Urinary bladder (tissue), 4 donors: ENCODE measurements around the gene GABRB2. TPM values are rescaled to one million over a fixed set of nuclear protein-coding genes. Genes with fewer than 3 reads are reported as not detected.

Source experiments
- DNase-seq: peaks from one replicate; pipeline ENCODE4 v3.0.0-alpha.2; 2015; ENCODE audit errors: extremely low spot score
- H3K27ac ChIP-seq: one replicate; pipeline ENCODE4 v1.5.1; 2013; ENCODE audit warnings: low read depth, mild to moderate bottlenecking, moderate library complexity
- H3K36me3 ChIP-seq: one replicate; pipeline ENCODE4 v1.6.1; 2013; ENCODE audit warnings: mild to moderate bottlenecking, moderate library complexity; ENCODE audit not compliant: insufficient read depth
- H3K4me1 ChIP-seq: one replicate; pipeline ENCODE4 v1.6.1; 2013; ENCODE audit warnings: mild to moderate bottlenecking, moderate library complexity; ENCODE audit not compliant: insufficient read depth
- H3K4me3 ChIP-seq: one replicate; pipeline ENCODE4 v1.5.1; 2013; ENCODE audit warnings: low read depth, low read length
- WGBS: extraction: QIAGEN DNeasy Blood & Tissue Kit; methylation state at CpG from one replicate; pipeline ENCODE4 v1.1.7; 2013; 5-methylcytosine and 5-hydroxymethylcytosine counted together
- polyA plus RNA-seq: library from polyadenylated mRNA; stranded (reverse); fragments of 200-250 nt; gene quantifications from one replicate; pipeline ENCODE4 v1.2.3, GENCODE V29; 2013
- total RNA-seq: library from RNA; depleted of rRNA; stranded (reverse); fragments of >200 nt; gene quantifications from one replicate; pipeline ENCODE4 v1.2.3, GENCODE V29; 2014
- donor health status: healthy with polysubstance abuse.
- donor health status: healthy.

The GABRB2 gene
- total RNA-seq = 1.6 TPM
- 0.19 TPM for polyA plus RNA-seq

DNA sequence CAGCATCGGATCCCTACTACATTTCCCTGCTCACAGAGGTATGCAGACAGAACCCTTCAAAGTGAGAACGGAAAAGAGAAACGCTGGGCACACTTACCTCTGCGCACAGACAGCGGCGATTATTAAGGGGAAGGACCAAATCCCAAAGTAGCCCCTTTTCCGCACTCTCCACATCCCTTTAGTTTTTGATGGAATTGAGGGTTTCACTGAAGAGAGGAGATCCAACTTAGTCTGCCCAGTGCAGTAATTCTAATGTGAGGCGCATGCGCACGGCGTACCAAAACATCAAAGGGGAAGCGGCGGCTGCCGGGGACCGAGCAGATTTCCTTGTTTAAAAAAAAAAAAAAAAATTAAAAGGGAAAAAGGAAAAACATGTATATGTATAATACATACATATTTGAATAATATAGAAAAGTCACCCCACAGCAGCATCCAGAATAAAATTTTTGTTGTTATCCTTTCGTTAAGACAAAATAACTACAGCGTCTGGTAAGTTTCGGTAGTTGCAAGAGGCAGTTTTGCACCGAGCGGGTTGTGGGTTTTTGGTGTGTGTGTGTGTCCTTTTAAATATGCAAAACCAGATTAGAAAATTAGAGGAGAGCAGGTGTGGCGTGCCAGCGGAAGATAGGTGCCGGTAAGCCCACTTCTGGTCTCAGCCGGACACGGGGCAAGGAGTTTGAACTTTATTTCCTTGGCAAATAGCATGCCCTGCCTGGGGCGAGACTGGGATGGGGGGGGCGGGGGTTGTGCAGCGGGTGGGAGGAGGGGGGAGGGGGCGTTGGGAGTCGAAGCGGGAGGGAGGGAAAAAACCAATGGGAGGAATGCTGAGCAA is at the start of gene GABRB2:
Gene GABRB2 (minus strand): TSS at position 256 of the 832 bp plus-strand sequence. CDS start 82 bp downstream, at position 174.
- Histone ChIP-seq H3K36me3 (no peaks in the 10 kb centered on the region), H3K27ac (no peak within 1 kb of the TSS), H3K4me3 (peak within 1 kb of the TSS; percentile 50), H3K4me1 (no peaks in the 10 kb centered on the region)
- DNase-seq = peak; percentile 49
- 2% methylated on average over 31 of the region's 31 CpGs for WGBS

DNA sequence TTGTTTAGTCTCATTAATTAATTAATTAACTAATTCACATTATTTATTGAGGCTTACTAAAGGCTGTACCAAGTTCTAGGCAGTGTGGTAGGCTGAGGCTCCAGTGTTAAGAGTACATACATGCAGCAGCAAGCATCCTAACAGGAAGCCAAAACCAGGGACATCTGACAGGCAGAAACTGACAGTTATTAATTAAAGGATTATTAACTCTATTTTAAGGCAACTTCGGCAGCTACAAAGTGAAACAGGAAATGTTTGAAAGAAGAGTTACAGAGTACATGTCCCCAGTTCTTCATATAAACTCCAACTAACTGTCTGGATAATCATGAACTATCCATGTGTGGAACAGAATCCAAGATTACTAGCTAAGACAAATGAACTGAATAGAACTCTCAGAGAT is 39.3 kb upstream of the GABRB2 start:
- Histone ChIP-seq H3K36me3 (no peaks in the 10 kb centered on the region), H3K4me3 (no peak overlapping the region), H3K4me1 (no peaks in the 10 kb centered on the region), H3K27ac (no peak overlapping the region)
- no peak for DNase-seq
- WGBS = 14% methylated on average over 1 of the region's 1 CpG

DNA sequence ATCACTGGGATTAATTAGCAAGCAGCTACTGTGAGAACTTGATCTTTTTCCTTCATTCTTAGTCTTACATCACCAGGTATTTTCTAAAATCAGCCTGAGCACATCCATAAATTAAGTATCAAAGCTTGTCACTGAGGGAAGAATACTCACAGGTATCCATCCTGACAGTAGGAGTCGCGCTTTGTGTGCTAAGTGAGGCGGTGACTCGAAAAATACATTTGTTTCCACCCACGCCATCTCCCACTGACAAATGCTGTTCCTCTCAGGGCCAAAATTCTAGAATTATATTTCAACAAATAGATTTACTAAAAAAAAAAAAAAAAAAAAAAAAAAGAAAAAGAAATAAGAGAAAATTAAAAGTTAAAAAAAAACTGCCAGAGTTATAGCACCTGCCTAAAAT is 34.1 kb upstream of the GABRB2 start:
- H3K27ac ChIP-seq = no peak overlapping the region
- no peak for DNase-seq
- 95% methylated on average over 5 of the region's 5 CpGs for WGBS
- H3K36me3 ChIP-seq = no peaks in the 10 kb centered on the region
- H3K4me3 ChIP-seq = no peak overlapping the region
- H3K4me1 ChIP-seq = no peaks in the 10 kb centered on the region

DNA sequence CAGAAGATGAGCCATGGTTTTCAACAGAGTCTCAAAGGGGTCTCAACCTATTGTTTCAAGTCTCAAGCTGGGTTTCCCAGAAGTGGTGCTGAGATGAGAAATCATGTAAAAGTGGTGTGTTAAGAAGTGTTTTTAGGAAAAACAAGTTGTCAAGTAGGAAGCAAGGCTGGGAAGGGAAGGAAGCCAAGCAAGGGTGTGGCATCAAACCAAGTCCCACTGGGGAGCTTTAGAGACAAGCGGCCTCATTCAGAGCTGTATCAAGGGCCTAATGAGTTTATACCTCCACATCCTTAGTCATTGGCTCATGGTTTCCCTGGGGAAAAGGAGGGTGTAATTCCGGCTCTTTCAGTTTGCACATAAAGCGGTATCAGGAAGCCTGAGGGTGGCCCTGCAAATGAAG is 26.4 kb upstream of the GABRB2 start:
- Histone ChIP-seq H3K4me3 (no peak overlapping the region), H3K4me1 (no peaks in the 10 kb centered on the region), H3K27ac (no peak overlapping the region), H3K36me3 (no peaks in the 10 kb centered on the region)
- WGBS = 72% methylated on average over 3 of the region's 3 CpGs
- DNase-seq = no peak

DNA sequence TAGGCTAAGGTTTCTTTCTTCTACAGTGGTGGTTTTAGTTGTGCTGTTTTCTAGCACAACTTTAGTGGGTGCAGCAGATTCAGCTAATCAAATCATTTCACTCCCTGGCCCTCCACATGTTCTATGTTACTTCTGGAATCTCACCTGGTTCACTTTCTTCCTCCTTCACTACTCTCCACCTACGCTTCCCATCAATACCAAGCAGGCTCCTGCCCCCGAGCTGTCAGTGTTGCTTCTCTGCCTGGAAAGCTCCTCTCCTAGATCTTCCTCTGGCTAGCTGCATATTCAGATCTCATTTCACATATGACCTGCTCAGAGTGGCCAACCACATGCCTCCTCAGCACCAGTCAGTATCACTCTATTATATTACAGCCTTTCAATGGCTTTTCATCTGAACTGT is 19.6 kb upstream of the GABRB2 start:
- Histone ChIP-seq H3K36me3 (no peaks in the 10 kb centered on the region), H3K4me1 (no peaks in the 10 kb centered on the region), H3K4me3 (no peak overlapping the region), H3K27ac (no peak overlapping the region)
- WGBS = 79% methylated on average over 2 of the region's 2 CpGs
- DNase-seq = no peak

DNA sequence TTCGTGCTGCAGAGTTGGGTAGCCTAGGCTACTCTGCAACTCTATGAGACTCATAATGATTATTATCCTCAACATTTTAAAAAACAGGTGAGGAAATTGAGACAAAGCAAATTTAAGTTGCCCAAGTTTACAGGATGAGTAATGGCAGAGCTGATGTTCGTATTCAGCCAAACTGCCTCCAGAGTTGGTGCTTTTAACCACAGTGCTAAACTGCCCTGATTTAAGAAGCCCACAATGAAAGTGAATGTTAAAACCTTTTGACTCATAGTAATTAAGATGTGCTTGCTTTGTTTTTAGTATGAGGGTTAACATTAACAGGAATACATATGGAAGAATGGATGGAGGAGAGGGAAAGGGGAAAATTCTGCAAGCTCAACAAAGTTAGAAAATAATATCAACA is 15.9 kb upstream of the GABRB2 start:
- 43% methylated on average over 2 of the region's 2 CpGs for WGBS
- DNase-seq = no peak
- H3K27ac ChIP-seq = no peak overlapping the region
- H3K36me3 ChIP-seq = no peaks in the 10 kb centered on the region
- no peaks in the 10 kb centered on the region for H3K4me1 ChIP-seq
- H3K4me3 ChIP-seq = no peak overlapping the region

DNA sequence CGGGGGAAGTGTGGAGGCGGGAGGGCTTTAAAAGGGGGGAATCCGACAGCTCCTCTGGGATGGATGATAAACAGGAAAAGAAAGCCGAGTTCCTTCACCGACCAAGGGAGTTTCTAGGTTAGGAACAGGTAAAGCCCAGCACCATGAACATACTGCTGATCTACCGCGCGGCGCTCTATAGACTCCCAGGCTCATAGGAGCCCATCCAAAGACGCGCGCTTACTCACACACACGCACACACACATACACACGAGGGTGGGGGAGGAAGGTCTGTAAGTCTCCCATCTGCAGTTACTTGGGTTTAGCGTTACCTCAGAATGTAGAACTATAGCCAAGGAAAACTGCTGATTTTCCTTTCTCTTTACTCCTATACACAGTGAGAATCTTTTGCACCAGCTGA is 2.6 kb upstream of the GABRB2 start:
- DNase-seq = no peak
- WGBS = 3% methylated on average over 15 of the region's 15 CpGs
- no peak overlapping the region for H3K4me3 ChIP-seq
- no peak overlapping the region for H3K27ac ChIP-seq
- no peaks in the 10 kb centered on the region for H3K4me1 ChIP-seq
- no peaks in the 10 kb centered on the region for H3K36me3 ChIP-seq

DNA sequence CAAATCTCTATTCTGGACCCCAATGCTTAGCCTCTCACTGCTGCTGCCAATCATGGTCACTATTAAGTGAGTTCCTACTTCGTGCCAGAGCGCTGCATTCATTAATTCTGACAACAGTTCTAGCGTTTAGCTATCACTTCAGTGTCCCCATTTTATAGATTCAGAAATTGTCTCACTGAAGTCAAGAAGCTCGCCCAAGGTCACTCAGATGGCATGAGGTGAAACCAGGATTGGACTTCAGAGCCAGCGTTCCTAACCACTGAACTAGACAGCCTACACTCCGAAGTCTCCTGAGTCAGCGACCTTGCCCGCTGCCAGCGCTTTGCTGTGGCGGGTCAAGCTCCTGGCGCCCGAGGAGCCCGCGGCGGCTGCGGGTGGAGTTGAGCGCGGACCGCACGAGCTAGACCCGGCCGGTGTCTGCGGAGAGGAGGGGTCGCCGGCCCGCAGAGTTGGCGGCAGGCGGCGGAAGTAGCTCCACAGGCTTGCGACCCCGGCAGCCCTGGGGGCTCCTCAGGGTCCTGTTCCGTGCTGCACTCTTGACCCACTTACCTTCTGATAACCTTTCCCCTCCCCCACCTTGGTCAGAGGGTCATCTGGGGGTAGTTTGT is 2.1 kb upstream of the GABRB2 start:
- no peak for DNase-seq
- 1% methylated on average over 32 of the region's 32 CpGs for WGBS
- no peak overlapping the region for H3K27ac ChIP-seq
- no peaks in the 10 kb centered on the region for H3K36me3 ChIP-seq
- no peaks in the 10 kb centered on the region for H3K4me1 ChIP-seq
- H3K4me3 ChIP-seq = no peak overlapping the region

DNA sequence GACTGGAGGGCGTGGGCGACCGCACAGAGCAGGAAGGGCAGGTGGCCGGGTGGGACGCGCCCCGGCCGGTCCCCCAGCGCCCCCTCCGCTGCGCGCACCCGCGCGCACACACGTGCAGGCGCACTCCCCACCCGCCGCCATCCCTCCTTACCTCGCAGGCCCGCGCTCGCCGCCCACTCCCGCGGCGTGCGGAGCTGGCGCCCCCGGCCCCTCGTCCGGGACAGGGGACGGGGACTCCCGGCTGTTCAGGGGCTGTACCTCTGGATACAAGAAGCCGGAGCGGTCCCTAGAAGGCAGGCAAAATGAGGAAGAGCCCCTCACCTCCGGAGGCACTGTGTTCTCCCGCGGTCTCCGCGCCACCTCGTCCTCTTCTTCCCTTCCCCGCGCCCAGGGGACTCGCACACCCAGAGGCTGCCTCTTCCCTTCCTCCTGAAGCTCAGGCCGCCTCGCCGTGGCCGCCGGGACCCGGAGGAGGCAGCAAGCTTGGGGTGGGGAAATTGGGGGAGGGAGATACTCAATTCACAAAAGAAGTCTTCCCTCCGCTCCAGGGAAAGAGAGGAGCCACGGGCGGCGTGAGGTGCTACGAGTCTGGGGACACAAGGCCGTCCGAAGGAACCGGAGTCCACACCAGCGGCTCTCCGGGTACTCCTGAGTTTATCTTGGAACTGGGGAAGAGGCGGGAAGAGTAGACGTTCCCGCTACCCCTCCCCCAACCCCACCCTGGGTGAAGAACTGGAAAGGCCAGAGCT is 1.4 kb upstream of the GABRB2 start:
- H3K4me1 ChIP-seq = no peaks in the 10 kb centered on the region
- no peak overlapping the region for H3K27ac ChIP-seq
- under 1% methylated on average over 64 of the region's 64 CpGs for WGBS
- no peaks in the 10 kb centered on the region for H3K36me3 ChIP-seq
- peak overlapping the region; percentile 50 for H3K4me3 ChIP-seq
- no peak for DNase-seq

DNA sequence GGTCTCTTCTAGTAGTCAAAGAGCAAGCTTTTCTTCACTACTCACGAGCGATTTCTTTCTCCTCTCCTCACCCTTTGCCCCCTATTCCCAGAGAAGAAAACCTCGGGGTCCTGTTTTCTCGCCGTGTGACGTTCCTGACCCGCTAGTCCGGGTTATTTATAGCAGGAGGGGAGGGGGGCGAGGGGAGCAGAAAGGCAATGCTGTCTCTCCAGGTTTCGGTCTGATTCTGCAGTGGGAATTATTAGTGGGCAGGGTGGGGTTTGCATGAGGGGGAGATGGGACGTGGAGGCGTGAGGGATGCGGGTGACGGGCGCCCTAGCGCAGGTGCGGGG is 847 bp upstream of the GABRB2 start:
- WGBS = under 1% methylated on average over 17 of the region's 17 CpGs
- Histone ChIP-seq H3K36me3 (no peaks in the 10 kb centered on the region), H3K4me3 (peak overlapping the region; percentile 50), H3K27ac (no peak overlapping the region), H3K4me1 (no peaks in the 10 kb centered on the region)
- no peak for DNase-seq

DNA sequence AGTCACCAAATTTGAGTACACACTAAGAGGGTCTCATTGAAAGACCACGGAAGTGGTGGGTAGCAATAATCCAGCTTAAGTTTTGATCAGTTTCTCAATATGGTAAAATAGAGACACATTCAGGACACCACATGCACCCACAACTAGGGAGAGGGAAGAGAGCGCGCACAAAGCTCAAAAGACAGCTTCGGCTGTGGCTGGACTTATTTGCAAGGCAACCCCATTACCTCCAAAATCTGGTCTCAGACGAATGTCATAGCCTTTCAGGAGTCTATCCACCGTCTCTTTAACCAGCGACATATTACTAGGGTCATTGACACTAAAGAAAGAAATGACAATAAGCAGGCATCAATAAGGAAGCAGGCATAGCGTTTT is 443 bp downstream of the GABRB2 start:
- peak overlapping the region; percentile 50 for H3K4me3 ChIP-seq
- WGBS = 11% methylated on average over 8 of the region's 8 CpGs
- no peaks in the 10 kb centered on the region for H3K4me1 ChIP-seq
- no peak overlapping the region for H3K27ac ChIP-seq
- H3K36me3 ChIP-seq = no peaks in the 10 kb centered on the region
- no peak for DNase-seq

DNA sequence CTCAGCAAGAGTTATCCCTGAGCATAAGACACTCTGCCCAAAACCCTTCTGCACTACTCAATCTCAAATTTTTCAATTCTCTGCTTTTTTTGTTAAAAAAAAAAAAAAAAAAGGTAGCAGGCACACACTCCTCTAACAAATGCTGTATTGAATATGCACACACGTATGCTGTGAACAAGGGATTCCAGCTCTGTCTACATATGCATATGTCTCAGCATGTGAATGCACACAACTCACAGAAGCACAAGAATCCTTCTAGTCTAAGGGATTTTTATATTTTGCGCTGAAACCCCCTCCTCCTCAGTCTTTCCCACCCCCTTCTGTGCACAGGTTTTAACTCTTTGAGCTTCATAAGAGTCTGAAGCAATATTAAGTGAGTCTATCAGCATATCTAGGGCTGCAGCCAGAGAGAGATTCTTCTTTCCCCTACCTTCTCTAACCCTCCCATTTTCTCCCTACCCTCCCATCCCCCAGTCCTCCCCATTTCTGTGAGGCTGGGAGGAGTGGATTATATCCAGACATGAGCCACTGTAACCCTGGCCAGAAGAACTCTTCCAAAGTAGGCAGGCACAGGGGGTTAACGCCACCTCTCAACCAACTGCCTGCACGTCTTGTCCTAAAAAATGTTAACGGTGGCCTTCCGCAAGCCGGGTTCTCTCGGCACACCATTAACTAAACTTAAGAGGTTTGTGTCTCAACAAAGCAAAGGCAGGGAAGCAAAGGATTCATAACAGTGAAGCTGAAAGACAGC is 1.0 kb downstream of the GABRB2 start:
- 25% methylated on average over 8 of the region's 8 CpGs for whole genome bisulfite sequencing
- no peak overlapping the region for H3K4me3 ChIP-seq
- H3K27ac ChIP-seq = no peak overlapping the region
- H3K4me1 ChIP-seq = no peaks in the 10 kb centered on the region
- H3K36me3 ChIP-seq = no peaks in the 10 kb centered on the region
- DNase-seq = no peak

DNA sequence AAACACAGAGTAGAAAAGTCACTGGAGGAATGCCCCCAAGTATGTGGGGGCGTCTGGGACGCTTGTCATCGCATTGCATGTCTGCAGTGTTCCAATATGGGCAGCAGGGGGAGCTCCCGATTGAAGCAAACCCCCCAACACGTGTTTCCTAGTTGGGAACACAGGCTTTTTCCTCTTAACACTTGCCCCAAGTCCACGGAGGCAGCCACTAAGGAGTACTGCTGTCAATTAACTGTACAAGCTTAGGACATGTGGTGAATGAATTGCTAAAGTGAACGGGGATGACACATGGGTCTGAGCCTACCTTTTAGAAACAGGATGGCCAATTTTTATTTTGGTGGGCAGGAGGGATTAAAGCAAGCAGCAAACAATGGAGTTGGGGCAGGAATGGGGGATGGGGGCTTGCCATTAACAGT is 2.2 kb downstream of the GABRB2 start:
- no peak for DNase-seq
- H3K27ac ChIP-seq = no peak overlapping the region
- no peaks in the 10 kb centered on the region for H3K4me1 ChIP-seq
- WGBS = 4% methylated on average over 7 of the region's 7 CpGs
- no peaks in the 10 kb centered on the region for H3K36me3 ChIP-seq
- no peak overlapping the region for H3K4me3 ChIP-seq
